Measurements from ENCODE around the gene LRRC36. TPM values are rescaled to one million over a fixed set of nuclear protein-coding genes. Genes with fewer than 3 reads are reported as not detected.

LRRC36 gene
- total RNA-seq, 1 experiment from 2014 or later: not detected

DNA sequence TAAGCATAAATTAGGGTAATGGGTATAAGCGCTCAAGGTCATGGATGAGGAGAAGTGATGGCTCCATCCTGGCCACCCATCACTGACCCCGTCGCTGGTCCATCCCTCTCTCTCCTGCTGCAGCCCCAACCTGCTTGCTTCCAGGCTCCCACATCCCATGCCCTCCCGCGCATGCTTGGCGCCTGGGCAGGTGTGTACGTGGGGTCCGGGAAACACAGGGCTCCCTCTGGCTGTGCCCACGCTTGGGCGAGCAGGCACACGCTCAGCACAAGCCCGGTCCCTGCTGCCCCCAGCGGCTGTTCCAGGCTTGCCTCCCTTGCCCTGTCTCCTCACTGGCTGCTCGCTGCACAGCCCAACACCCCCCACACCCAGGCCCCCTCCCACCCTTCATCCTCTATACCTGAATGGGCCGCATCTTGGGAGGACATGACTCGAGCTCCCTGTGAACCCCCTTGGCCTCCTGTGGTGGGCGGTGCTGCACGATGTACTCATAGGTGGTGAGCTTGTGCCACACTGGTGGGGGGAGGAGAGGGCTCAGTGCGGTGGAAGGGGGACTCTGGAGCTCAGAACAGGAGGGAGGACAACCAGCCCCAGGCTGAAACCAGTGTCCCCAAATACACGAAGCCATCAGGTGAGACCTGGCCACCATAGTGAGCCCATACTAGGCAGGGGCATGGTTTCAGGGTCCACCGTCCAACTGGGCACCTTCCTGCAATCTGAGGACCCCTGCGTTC is 71.4 kb downstream of the LRRC36 start:
- Histone ChIP-seq H3K36me3 (ENCODE audit: control insufficient read depth in 1 of 2, insufficient read depth in 2 of 2, low read length in 2 of 2) (no peaks in the 10 kb centered on the region), H2AFZ (ENCODE audit: low read depth, low read length, poor library complexity, severe bottlenecking) (no peak overlapping the region), H3K9me3 (ENCODE audit: control insufficient read depth in 1 of 2, insufficient read depth in 1 of 2, low read depth in 1 of 2, low read length in 2 of 2) (no peaks in the 10 kb centered on the region), H3K79me2 (ENCODE audit: insufficient read depth, low read length) (no peaks in the 10 kb centered on the region), H3K27ac (ENCODE audit: low read depth, low read length) (no peak overlapping the region), H3K4me2 (ENCODE audit: low read length) (no peak overlapping the region), H3K4me1 (ENCODE audit: control insufficient read depth in 1 of 2, insufficient read depth in 2 of 2, low read length in 2 of 2) (peaks cover 10 to 20% of the 10 kb centered on the region in 2 experiments), H3K9me2 (ENCODE audit: insufficient read depth) (no peaks in the 10 kb centered on the region), H4K20me1 (ENCODE audit: insufficient read depth) (no peaks in the 10 kb centered on the region), H3K4me3 (replicated peaks in 1 of 2; ENCODE audit: low read depth in 1 of 2, low read length in 2 of 2) (no peak overlapping the region), H3K27me3 (ENCODE audit: insufficient read depth, low read length) (no peaks in the 10 kb centered on the region), H3K9ac (ENCODE audit: low read length) (no peak overlapping the region)
- ChIA-PET CTCF (interaction anchor here (1.0 kb wide), 1 partner anchor 137 kb away, joined by 3 read pairs; no protein-coding TSS in a partner anchor), RAD21 (ENCODE audit: low non-redundant PET in 1 of 2, low total read pairs in 2 of 2, uncharacterized antibody in 2 of 2, unreplicated experiment in 2 of 2) (no interaction called here), POLR2A (no interaction called here)
- intact Hi-C loops (cut with micrococcal nuclease): loop anchor here (5.0 kb wide), 1 partner anchor 136 kb away; no protein-coding TSS in a partner anchor
- no peak for DNase-seq (ENCODE audit: low read depth, low spot score)
- BruUV-seq (replicated peaks): no TSS peak
- TF ChIP-seq POLR2AphosphoS5 (IDR thresholded peaks at IDR 0.05; ENCODE audit: low read depth, low read length) (no peak), CBX3 (IDR thresholded peaks at IDR 0.05; ENCODE audit: low read depth) (no peak), RAD21 (IDR thresholded peaks at IDR 0.05; ENCODE audit: low read depth) (no peak), ZFX (IDR thresholded peaks at IDR 0.05) (no peak), YY1 (IDR thresholded peaks at IDR 0.05; ENCODE audit: extremely low read depth, insufficient replicate concordance, low read depth, low read length) (no peak), POLR2A (IDR thresholded peaks at IDR 0.05; ENCODE audit: borderline replicate concordance, extremely low read depth, insufficient read depth, insufficient read length) (no peak), REST (IDR thresholded peaks at IDR 0.05; ENCODE audit: low read depth) (no peak), ZBTB33 (IDR thresholded peaks at IDR 0.05; ENCODE audit: extremely low read depth, insufficient replicate concordance, low read length) (no peak), TCF7L2 (IDR thresholded peaks at IDR 0.05; ENCODE audit: borderline replicate concordance, extremely low read depth, insufficient read depth, insufficient read length) (no peak), JUND (IDR thresholded peaks at IDR 0.05) (no peak)
- TF ChIP-seq, protein P1, sequence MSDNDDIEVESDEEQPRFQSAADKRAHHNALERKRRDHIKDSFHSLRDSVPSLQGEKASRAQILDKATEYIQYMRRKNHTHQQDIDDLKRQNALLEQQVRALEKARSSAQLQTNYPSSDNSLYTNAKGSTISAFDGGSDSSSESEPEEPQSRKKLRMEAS (IDR thresholded peaks at IDR 0.05): no peak
- TF ChIP-seq, protein P2, sequence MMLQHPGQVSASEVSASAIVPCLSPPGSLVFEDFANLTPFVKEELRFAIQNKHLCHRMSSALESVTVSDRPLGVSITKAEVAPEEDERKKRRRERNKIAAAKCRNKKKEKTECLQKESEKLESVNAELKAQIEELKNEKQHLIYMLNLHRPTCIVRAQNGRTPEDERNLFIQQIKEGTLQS (IDR thresholded peaks at IDR 0.05): no peak
- no peak for ATAC-seq
